HG03097 (cell line): Measurements from ENCODE around the gene ARHGDIA.

Experiments used
- ATAC-seq: cut with Tn5 transposase; IDR thresholded peaks from one replicate; pipeline ENCODE4 v1.9.1; 2021; ENCODE audit not compliant: unreplicated experiment, low FRiP score

The ARHGDIA gene

DNA sequence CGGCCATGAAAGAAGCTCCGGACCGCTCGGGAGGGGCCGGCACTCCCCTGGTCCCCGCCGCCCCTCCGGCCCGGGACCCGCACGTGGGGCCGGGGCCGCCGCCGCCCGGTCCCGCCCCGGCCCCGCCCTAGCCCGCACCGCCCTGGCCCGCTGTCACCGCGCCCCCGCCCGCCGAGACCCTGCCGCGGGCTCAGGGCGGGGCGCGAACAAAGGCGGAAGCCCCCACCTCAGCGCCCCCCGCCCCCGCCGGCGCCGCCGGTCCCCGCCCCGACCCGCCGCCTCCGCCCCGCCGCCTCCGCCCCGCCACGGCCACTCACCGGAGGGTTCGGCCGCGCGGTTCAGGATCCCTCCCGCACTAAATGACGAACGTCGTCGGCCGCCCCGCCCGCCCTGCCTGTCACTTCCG, at the start of gene ARHGDIA:
ARHGDIA (minus strand) TSS at position 357 of the 406 bp plus-strand sequence. CDS start 1,407 bp downstream, outside the sequence.
- peak; percentile 8 for ATAC-seq

DNA sequence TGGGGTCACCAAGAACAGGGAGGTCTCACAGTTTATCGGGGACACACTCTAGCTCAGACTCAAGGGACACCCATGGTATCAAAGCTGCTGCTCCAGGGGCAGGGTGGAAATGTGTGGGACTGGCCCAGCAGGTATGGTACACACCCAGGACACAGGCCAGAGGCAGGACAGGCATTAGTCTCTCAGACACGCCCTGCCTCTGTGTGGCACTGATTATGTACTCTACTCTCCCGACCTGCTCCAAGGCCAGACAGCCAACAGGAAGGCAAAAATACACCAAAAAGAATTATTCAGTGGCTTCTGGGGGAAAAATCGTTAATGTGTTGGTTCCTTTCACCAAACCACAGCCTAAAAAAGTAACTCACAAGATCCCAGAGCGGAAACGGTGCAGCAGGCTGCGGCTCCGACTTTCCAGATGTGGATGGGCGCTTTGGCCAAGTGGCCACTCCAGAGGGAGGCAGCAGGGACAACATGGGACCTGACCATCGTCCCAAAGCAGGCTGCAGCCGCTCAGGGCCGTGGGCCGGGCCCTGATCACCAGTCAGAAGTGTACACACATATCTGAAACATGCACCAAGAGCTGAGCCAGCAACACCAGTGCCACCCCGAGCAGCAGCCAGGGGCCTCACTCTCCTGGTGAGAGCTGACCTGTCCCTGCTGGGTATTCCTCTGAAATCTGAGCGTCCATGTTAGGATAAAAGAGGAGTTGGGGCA, 47.9 kb upstream of the ARHGDIA start:
- no peak for ATAC-seq

DNA sequence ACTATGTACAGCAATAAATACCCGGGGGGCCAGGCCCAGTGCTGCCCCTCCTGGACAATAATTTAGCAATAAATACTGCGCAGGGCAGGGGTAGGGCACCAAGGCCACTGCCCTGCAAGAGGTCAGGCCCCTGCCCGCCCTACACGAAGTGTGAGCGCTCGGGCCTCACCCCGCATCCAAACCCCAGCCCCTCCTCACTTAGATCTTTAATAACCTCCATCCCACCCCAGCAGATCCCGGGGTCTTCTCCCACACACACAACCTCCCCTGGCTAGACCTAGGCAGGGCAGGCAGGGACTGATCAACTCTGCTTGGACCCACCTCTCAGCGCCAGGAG, 47.2 kb upstream of the ARHGDIA start:
- peak; percentile 11 for ATAC-seq

DNA sequence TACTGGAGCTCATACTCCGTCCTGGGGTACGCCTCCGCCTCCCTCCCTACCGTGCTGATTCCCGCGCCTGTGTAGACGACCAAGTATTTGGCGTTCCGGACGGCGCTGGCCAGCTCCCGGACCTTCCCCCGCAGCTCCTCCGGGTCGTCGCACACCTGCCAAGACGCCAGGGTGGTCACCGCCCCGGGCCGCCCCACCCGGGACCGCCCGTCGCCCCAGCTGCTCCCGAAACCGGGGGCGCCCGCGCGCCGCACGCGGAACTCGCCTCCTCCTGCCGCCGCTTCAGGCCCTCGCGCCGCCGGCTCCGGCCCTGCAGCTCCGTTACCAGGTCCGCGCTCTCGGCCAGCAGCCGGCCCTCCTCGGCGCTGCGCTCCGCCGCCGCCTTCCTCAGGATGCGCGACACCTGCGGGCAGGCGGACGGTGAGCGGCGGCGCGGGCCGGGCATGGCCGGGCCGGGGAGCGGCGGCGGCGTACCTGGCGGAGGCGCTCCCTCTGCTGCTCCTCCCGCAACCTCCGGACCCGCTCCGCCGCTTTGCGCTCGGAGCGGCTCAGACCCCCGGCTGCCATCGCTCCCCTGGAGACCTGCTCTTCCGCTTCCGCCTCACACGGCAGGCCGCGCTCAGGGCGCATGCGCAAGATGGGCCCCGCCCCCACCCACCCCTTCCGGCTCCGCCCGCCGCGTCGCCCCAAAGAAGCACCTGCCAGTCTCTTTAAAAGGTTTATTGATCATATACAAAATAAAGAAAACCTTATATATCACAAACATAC, 46.6 kb upstream of the ARHGDIA start, which contains the start of gene SIRT7:
SIRT7 (minus strand) TSS at position 612 of the 768 bp plus-strand sequence; CDS start at position 567, 45 bp downstream.
- peak; percentile 55 for ATAC-seq

DNA sequence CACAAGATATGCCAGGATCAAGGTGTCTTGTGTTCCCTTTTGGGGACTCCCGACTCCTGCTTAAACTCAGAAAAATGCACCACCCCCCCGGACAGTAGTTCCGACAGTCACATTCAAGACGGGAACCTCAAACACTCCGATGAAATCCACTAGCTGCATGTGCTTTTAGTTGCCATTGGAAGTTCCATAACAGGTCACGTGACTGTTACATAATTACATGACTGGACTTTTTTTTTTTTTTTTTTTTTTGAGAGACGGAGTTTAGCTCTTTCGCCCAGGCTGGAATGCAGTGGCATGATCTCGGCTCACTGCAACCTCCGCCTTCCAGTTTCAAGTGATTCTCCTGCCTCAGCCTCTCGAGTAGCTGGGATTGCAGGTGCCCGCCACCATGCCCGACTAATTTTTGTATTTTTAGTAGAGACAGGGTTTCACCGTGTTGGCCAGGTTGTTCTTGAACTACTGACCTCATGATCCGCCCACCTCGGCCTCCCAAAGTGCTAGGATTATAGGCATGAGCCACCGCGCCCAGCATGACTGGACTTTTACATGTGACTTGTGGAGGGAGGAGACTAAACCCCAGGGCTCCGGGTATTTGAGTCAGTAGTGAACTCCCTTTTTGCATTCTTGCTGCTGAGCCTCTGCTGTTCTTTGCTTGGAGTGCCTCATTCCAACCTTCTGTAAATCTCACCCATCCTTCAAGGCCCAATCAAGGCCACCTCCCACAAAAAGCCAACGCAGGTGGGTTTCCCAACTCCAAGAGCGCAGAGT, 45.3 kb upstream of the ARHGDIA start:
- no peak for ATAC-seq

DNA sequence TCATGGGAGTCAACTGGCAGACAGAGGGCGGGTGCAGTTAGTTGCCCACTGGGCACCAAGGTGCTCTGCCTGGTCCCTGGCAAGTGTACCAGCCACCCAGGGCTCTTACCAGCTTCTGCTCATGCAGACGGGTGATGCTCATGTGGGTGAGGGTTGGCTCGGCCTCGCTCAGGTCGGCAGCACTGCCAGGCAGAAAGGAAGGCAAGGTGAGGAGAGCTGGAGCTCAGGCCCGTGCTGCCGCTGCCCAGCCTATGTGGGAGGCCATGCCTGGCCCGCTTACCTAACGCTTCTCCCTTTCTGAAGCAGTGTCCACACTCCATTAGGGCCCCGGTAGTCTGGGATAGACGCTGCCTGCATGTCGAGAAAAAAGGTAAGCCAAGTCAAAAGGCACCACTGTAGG, 44.2 kb upstream of the ARHGDIA start:
- ATAC-seq: no peak

DNA sequence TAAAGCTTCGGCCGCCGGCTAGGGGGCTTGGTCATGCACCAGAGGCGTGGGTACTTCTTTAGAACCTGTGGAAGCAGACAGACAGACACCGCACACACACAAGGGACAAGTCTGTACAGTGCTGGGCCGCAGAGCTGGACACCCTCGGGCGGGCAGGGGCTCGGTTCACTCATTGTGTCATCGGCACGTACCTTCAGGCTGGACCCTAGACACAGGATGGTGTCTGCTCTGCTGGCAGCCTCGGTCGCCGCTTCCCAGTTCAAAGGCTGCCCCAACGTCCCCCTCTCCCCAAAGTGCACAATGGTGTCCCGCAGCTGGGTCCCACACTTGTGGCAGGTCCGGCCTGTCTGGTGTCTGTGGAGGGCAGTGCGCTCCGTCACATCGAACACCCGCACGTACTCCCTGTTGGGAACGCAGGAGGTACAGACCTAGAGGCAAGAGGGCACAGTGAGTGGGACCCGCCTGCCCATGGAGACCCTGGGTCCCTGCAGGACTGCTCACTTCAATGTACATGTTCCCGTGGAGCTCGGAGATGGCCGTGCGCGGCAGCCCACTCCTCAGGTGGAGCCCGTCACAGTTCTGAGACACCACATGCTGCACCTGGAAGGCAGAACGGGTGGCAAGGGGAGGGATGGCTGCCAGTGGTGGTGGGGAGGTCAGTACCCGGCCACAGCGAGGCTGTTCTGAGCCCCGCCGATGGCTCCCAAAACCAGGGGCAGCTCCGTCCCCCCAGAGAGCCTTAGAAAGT, 43.1 kb upstream of the ARHGDIA start:
- no peak for ATAC-seq

DNA sequence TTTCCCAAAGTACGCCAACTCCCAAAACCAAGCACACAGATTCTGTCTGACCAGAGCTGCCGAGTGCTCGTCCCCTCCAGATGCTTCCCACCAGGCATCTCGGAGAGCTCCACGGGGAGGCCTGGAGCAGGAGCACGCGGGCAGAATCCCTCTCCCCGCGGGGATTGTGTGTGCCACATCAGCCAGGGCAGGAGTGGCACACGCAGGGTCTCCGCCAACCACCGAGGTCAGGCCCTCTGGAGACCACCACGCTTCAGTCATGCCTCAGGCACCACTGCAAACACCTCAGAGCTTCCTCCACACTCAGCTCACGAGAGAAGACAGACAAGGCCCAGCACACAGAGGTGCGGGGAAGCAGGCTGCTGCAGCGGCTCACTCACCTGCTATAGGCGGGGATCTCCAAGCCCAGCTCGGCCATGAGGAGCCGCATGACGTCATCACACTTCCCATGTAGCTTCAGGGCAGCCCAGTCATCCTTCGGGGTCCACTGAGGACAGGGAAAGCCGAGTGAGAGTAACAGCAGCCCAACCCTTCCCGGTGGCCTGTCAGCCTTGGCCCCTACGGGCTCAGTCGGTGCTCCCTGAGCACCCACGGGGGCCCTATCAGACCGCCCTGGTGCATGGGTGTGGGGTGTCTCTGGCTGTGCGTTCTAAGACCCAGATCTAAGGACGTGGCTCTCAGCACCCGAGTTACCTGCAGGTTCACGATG, 42.4 kb upstream of the ARHGDIA start:
- no peak for ATAC-seq

DNA sequence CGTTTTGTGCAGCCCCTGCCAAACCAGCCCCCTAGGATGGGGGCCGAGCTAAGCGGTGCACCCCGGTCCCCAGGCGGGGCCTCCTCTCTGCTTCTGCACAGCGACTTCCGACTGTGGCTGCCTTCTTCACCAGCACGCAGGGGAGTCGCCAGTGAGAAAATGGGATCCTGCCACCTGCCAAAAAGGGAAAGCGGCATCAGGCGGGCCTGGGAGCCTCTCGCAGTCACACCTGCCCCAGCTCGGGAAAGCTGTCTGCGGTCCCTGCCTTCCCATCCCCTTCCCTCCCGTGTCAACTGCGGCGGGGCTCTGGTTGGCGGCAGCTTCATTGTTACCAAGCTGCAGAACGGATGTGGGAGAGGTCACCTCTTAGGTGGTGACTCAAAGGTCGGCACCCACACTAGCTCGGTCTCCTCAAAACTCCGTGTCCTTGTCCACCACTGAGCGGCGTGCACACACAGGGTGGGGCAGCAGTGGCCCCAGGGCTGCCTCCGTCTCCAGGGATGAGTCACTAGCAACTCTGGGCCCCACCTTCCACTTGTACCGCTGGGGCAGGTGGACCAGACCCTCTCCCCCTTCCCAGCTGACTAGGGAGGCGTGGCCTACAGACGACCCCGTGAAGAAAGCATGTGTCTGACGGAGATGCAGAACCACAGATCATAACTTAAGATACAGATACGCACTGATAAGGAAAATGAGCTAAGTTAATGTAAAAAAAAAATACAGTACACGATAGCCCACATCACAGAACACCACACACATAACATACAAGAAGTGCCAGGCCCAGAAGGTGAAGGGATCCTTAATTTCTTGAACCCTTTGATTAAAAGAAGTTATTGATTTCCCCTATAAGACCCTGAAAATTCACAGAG, 41.5 kb upstream of the ARHGDIA start:
- ATAC-seq: no peak

DNA sequence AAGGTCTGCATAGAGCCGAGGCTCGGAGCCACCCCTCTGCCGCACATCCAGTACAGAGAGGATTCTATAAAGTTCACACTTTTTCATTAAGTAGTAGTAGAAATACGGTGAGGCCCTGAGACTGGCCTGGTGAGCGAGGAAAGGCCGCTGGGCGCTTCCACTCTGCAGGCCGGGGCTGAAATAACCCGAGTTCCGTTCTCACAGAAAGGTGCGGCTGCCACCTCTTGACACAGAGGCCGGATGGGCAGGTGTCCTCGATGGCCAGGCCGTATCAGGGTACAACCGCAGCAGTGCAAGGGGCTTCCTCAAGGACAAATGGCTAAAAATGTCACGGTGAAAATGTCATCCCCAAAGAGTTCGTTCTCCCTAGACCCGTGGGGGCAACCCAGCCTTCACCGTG, 40.8 kb upstream of the ARHGDIA start:
- no peak for ATAC-seq

DNA sequence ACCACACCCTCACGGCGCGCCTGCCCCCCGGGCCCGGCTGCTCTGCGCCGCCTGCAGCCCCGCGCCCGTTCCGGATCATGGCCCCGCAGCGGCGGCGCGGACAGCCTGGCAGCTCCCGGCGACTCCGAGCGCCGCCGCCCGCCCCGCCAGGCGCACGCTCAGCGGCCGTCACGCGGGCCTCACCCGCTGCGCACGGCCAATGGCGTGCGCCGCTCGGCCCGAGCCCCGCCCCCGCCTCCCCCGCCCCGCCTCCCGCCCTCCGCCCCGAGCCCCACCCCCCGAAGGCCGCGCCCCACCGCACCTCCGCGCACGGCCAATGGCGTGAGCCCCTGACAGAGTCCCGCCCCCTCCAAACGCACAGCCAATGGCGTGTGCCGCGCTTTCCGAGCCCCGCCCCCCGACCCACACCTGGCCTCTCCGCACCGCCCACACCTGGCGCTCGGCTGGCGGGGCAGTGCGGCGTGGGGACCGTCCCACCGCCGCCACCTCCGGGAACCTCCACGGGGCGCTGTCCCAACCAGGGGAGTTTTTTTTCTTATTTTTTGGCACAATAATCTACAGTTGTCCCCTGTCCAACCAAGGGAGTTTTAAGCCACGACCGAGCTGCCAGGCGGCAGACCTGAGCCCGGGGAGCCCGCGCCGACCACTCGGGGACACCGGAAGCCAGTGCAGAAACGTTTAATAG, 40.3 kb upstream of the ARHGDIA start, which contains the start of gene PCYT2:
PCYT2 (minus strand) TSS at position 123 of the 685 bp plus-strand sequence; CDS start at position 79, 44 bp downstream.
- peak; percentile 51 for ATAC-seq

DNA sequence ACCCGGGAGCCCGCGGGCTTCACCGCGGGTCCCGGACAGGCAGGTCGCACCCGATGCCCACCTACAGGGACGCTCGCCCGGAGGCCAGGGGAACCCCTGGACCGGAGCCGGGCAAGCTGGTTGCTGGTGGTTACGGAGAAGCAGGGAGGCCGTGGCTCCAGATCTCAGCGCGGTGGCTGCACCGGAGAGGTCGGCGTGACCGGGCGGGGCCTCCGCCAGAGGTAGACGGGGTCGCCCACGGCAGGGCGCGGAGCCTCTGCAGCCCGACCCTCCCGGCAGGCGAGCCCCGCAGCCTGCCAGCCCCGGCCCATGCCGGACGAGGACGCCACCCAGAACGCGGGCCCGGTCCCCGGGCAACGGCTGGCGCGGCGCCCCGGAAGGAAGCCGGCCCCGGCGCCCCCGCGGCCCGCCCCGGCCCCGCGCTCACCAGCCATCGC, 39.7 kb upstream of the ARHGDIA start:
- ATAC-seq: peak; percentile 26

DNA sequence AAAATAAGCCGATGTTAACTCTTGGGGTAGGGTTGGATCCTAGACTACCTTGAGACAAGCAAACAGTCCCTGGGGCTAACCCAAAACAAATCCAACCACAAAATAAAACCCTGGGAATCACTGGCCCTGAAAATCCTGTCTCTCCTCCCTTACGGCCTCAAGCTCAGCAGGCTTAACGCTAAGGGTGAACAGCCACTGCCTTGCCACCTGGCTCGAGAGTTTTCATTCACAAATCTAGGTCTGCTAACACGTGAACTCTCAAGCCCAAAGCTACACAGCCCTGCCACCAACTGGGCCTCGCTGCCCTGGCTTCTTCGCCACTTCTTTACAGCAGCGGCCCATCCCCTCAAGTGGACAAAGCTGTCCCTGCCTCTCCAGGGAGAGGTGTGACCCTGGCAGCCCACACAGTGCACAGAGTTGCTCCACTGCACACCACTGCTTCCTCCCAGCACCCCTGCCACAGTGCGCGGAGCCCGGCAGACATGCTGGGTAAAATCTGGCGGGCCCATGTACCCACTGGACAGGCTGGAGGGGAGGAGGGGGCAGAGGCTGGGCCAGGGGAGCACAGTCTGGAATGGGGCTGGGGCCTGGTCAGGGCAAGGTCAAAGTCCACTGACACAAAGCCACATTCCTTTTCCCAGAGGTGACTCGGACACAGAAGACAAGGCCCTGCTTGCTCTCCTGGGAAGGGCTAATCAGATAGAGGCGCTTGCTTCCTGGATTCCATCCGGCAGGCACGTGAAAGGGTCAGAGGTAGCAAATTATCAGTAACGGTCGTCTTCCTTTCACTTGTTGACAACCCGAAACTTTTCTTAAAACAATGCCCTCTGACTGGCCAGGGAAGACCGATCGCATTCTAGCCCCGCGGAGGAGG, 39.1 kb upstream of the ARHGDIA start:
- ATAC-seq: no peak

DNA sequence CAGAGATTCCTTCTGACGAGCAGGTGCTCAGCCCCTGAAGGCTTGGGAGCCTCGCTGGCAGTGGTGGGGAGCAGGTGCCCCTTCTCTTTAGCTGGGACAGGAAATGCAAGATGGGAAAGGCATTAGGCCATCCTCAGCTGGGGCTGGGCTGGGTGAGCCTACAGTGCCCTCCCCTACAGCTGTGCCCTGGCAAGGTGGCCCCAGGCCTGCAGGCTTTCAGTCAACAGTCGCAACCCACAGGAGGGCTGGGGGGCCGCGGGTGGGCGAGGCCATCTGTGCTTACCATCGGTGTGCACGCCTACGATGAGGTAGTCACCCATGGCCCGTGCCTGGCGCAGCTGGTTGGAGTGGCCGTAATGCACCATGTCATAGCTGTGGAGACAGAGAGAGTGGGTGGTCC, 38.1 kb upstream of the ARHGDIA start:
- ATAC-seq: no peak

DNA sequence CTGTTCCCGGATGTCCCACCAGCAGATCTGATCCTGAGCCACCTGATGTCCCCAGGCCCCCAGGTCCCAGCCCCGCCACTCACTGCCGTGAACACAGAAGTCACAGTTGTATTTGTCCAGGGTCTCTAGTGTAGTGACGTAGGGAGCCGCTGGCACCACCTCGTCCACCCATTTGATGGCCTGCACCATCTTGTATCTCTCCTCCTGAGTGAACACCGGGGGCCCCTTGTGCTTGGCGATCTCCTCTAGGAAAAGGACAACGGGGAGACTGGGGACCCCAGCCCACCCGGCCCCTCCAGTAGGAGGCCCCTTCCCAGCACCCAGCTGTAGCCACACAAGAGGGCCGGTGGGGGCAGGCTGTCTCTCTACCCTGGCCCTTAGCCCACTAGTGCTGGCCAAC, 37.7 kb upstream of the ARHGDIA start:
- no peak for ATAC-seq

DNA sequence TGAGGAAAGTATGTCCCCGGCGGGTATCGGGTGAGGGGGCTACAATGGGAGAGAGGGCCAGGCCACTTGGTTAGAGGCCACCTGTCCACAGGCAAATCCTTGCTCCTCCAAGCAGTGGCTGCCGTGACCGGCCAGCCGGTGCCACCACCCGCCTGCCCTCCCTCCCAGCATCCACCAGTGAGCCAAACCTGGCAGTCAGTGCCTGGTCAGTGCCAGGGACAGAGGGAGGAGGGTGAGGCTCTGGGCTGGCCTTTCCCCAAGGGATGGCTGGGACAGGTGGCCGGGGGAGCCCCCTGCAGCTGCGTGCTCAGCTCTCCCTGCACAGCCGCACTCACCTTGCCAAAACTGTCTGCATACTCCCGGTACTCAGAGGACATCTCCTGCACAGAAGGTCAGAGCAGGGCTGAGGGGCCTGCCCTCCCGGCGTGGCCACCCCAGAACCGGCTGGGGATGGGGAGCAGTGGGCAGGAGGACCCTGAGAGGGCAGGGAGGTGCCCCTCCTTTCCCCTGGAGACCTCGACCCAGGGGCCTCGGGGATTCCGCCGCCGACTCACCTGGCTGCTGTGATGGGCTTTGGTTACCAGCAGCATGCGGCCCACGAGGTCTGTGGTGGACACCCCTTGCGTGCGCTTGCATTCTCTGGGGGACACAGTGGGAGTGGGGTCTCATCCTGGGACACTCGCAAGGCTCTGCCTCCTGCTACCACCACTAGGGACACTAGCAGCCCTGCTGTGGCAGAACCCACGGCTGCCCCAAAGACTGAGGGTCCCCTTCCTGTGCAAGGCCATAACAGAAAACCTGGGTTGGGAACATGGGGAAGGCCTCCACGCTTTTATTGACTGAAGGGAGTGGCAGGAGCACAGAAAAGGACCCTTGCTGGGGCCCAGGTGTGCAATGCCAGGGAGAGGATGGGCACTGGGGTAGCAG, 36.3 kb upstream of the ARHGDIA start:
- ATAC-seq: no peak
